Heart right ventricle (tissue), 16 donors: Measurements from ENCODE around the gene BYSL. TPM values are rescaled to one million over a fixed set of nuclear protein-coding genes. Genes with fewer than 3 reads are reported as not detected.

Experiments used
- ATAC-seq, 8 donors: fragments of 200-7000 bp; cut with Tn5 transposase; one replicate each; pipeline ENCODE4 v1.9.1; 2020; ENCODE audit warnings: mild to moderate bottlenecking in 8 of 8, moderate library complexity in 8 of 8, moderate number of reproducible peaks in 1 of 8
- DNase-seq, 2 donors: peaks; one replicate each; pipeline ENCODE4 v3.0.0-alpha.2; 2020
- H3K27ac ChIP-seq, 10 donors: fragments of 200-600 bp; sonication (generic) in 2 of 10; one replicate each; pipeline versions ENCODE4 v1.5.0 to v1.8.0; 2020 to 2022; ENCODE audit warnings: mild to moderate bottlenecking in 3 of 10
- H3K27me3 ChIP-seq, 7 donors: fragments of 200-600 bp; one replicate each; pipeline ENCODE4 v1.8.0; 2021 to 2022; ENCODE audit warnings: mild to moderate bottlenecking in 2 of 7
- H3K36me3 ChIP-seq, 9 donors: fragments of 200-600 bp; sonication (generic) in 1 of 9; one replicate each; pipeline versions ENCODE4 v1.5.0 to v1.8.0; 2020 to 2022; ENCODE audit warnings: mild to moderate bottlenecking in 2 of 9
- H3K4me1 ChIP-seq, 9 donors: fragments of 200-600 bp; sonication (generic) in 1 of 9; one replicate each; pipeline versions ENCODE4 v1.5.0 to v1.8.0; 2020 to 2022; ENCODE audit warnings: mild to moderate bottlenecking in 4 of 9
- H3K4me3 ChIP-seq, 10 donors: fragments of 200-600 bp; sonication (generic) in 2 of 10; one replicate each; pipeline versions ENCODE4 v1.5.0 to v1.8.0; 2020 to 2022; ENCODE audit warnings: mild to moderate bottlenecking in 7 of 10, moderate library complexity in 2 of 10
- H3K9me3 ChIP-seq, 11 donors: fragments of 200-600 bp in 10 of 11; sonication (generic) in 2 of 11; one replicate each; pipeline versions ENCODE4 v1.5.0 to v1.8.0; 2013 to 2022; ENCODE audit warnings: mild to moderate bottlenecking in 2 of 11, control low read depth in 1 of 11, moderate library complexity in 1 of 11
- WGBS, 2 donors: extraction: QIAGEN DNeasy Blood & Tissue Kit; methylation state at CpG; one replicate each; pipeline ENCODE4 v1.1.7; 2013; ENCODE audit warnings: inconsistent platforms in 1 of 2; 5-methylcytosine and 5-hydroxymethylcytosine counted together
- intact Hi-C, 10 donors: fragments of 100-400 bp; cut with DNase I; formaldehyde crosslinking; loops; one replicate each; pipeline versions ENCODE4 v1.11.1 to v1.14.2; 2022
- polyA plus RNA-seq, 2 donors: library from polyadenylated mRNA; stranded (reverse); fragments of 200-250 nt; gene quantifications; one replicate each; pipeline ENCODE4 v1.2.3, GENCODE V29; 2013
- total RNA-seq, 10 donors: library from RNA; stranded (reverse); fragmentation: NEBNext Ultra II Directional in 3 of 10; extraction: Animal tissue kit (Norgen Biotek cat#: 25700) in 3 of 10; gene quantifications; one replicate each; pipeline versions ENCODE4 v1.2.1 to v1.2.4, GENCODE V29; 2021 to 2023
- TF ChIP-seq, protein P1 (sequence below), 9 donors: fragments of 200-600 bp; sonication (generic) in 2 of 9; IDR thresholded peaks; one replicate each; pipeline versions ENCODE4 v1.5.0 to v1.8.0; 2021 to 2022; ENCODE audit warnings: antibody characterized with exemption in 9 of 9, mild to moderate bottlenecking in 5 of 9, moderate library complexity in 1 of 9
- donor health status: Arrhythmogenic right ventricular cardiomyopathy.
- donor health status: ischemic (EF 13 %, LVEDD 7.1; RV severe dilation, severe dysfunction).
- donor health status: healthy with polysubstance abuse.
- donor health status: DM: no; HTN: yes; CAD: no.
- donor health status: DM: no; HTN: no; CAD: no.
- donor health status: ischemic (EF 25% LVEDD 6.9; RV normal size, moderate dysfunction).
- donor health status: ischemic (EF 25% LVEDD 5.7; RV mildly dilated, moderate dysfunction).
- donor health status: healthy.
- donor health status: DM: yes; HTN: yes; CAD: no.
- donor health status: Ischemic cardiomyopathy.
- donor health status: ischemic (EF 35%, LVEDD 5.7; RV mildly dilated, moderate dysfunction).
- donor health status: nonischemic (EF 11% LVEDD 7.7; RV severe dilation, severe dysfunction).
- donor health status: DM: yes; HTN: yes; CAD: no.
- donor health status: PGD.
- donor health status: ischemic (EF 29% LVEDD 5.4; RV normal size, mild dysfunction).
- donor health status: nonischemic (EF 23%, LVEDD 6.1; RV moderate dilation, normal function).

The BYSL gene
- total and polyA plus RNA-seq, 12 donors: 4.3 to 20.0 (median 9.9) TPM

DNA sequence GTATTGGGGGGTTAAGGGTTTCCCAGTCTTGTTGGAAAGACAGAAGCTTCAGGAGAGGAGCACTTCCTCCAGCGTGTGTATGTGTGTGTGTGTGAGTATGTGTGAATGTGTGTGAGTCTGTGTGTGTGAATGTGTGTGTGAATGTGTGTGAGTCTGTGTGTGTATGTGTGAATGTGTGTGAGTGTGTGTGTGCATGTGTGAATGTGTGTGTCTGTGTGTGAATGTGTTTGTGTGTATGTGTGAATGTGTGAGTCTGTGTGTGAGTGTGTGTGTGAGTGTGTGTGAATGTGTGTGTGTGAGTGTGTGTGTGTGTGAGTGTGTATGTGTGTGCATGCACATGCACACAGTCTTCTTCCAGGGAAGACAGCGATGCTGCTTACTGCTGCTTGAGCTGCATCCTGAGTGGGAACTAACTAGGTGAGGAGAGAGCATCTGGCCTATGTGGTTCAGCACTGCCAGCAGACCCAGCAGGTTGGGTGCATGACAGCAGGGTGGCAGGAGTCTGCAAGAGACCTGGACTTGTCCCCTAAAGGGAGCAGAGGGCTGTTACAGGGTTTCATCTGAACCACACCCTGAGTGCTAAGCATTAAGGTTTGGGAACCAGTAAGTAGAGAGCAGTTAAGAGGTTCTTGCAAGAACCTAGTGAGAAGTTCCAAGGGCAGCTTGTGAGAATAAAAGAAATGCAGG lies 43.0 kb downstream of the BYSL start:
- 76 to 77% methylated on average over 2 of the region's 2 CpGs for WGBS, 2 donors
- Histone ChIP-seq H3K27me3 (no peaks in the 10 kb centered on the region), H3K9me3 (no peaks in the 10 kb centered on the region), H3K27ac (no peak overlapping the region), H3K36me3 (peaks cover 0 to 6% (median 0%) of the 10 kb centered on the region in 9 donors), H3K4me3 (no peak overlapping the region), H3K4me1 (peaks cover 0 to 27% (median 0%) of the 10 kb centered on the region in 9 donors)
- no peak for DNase-seq
- intact Hi-C loops: no loop called here
- ATAC-seq: no peak
- TF ChIP-seq, protein P1, sequence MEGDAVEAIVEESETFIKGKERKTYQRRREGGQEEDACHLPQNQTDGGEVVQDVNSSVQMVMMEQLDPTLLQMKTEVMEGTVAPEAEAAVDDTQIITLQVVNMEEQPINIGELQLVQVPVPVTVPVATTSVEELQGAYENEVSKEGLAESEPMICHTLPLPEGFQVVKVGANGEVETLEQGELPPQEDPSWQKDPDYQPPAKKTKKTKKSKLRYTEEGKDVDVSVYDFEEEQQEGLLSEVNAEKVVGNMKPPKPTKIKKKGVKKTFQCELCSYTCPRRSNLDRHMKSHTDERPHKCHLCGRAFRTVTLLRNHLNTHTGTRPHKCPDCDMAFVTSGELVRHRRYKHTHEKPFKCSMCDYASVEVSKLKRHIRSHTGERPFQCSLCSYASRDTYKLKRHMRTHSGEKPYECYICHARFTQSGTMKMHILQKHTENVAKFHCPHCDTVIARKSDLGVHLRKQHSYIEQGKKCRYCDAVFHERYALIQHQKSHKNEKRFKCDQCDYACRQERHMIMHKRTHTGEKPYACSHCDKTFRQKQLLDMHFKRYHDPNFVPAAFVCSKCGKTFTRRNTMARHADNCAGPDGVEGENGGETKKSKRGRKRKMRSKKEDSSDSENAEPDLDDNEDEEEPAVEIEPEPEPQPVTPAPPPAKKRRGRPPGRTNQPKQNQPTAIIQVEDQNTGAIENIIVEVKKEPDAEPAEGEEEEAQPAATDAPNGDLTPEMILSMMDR (IDR thresholded peaks at IDR 0.05): no peak

DNA sequence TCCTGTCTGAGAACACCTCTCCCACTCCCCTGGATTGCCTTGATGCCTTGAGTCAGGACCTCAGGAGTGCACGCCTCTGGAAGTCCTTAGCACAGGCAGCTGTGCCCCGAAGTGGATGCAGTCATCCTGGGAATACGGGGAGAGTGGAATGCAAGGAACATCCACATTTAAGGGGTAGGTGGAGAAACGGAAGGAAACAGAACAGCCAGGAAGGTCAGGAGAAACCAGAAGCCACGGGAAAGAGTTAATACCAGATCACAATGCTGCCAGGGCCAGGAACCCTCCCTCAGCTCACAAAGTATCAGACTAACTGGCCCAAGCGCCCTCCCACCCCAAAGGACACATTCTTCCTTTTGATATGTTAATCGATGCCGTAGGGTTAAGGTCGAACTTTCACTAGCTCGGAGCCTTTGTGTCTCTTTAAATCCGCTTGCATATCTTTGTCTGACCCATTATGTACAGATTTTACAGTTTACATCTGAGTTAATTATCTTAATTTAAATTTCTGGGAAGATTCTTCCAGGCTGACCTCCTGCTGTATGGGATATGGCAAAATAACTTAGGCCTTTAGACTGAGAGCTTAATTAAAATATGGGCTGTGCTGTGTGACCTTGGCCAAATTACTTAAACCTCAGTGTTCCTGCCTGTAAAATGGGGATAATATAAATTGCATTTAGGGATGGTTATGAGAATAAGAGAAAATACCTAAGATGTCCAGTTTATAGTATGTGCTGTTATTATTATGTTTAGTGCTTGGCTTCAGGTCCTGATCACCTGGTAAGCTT lies 44.3 kb downstream of the BYSL start:
- no peak for ATAC-seq
- 44 to 52% methylated on average over 11 of the region's 11 CpGs for WGBS, 2 donors
- H3K36me3 ChIP-seq: peaks cover 0 to 6% (median 0%) of the 10 kb centered on the region in 9 donors
- no peak overlapping the region for H3K4me3 ChIP-seq
- no peak for DNase-seq
- TF ChIP-seq, protein P1 (IDR thresholded peaks at IDR 0.05): no peak
- H3K27ac ChIP-seq: no peak overlapping the region
- no peaks in the 10 kb centered on the region for H3K27me3 ChIP-seq
- H3K4me1 ChIP-seq: peaks cover 0 to 37% (median 7%) of the 10 kb centered on the region in 9 donors
- H3K9me3 ChIP-seq: no peaks in the 10 kb centered on the region
- intact Hi-C loops: no loop called here

DNA sequence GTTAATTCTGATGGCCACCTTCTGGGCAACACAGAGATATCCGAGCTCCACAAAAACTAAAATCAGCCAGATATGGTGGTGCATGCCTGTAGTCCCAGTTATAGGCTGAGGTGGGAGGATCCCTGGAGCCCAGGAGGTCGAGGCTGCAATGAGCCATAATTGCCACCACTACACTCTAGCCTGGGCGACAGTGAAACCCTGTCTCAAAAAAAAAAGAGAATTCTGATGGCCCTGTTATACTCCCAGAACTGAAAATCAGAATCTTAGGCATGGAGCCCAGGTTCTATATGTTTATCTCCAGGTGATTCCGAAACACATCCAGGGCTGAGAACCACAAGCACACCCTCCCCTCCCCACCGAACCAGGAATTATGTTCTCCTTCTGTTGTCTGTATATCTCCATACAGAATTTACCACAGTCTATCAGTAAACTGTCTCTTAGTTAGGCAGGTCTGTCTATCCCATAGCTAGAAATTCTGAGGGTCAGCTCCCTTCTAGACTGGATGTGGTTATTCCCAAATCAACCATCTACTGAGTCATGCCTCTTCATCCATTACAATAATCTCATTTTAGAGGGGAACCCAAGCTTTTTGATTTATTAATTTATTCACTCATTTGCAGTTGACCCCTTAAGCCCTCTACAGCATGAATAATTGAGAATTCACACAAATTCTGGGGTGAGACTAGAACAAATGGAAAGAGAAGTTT lies 45.1 kb downstream of the BYSL start:
- H3K4me3 ChIP-seq: no peak overlapping the region
- intact Hi-C loops: no loop called here
- TF ChIP-seq, protein P1 (IDR thresholded peaks at IDR 0.05): no peak
- ATAC-seq (no peak), DNase-seq (no peak)
- no peaks in the 10 kb centered on the region for H3K9me3 ChIP-seq
- H3K4me1 ChIP-seq: peaks cover 0 to 42% (median 10%) of the 10 kb centered on the region in 9 donors
- H3K27ac ChIP-seq: peak overlapping the region in 1 of 10 donors; percentile 20
- peaks cover 0 to 6% (median 0%) of the 10 kb centered on the region in 9 donors for H3K36me3 ChIP-seq
- 76 to 89% methylated on average over 4 to 5 of the region's 5 CpGs for WGBS, 2 donors
- no peaks in the 10 kb centered on the region for H3K27me3 ChIP-seq

DNA sequence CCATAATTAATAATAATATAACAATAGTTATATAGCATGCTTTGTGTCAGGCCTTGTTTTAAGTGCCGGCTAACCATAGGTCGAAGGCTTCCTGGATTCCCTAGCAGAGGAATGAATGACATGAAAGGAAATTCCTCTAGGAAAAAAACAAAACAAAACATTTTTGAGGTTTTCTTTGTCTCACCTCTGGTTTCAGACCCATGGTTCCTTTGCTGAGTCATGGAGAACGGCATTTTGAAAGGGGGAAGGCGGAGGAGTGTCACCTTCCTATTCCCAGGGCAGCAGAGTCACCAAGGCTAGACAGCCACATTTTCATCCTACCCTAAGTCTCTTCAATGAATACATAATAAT lies 45.6 kb downstream of the BYSL start:
- intact Hi-C loops: no loop called here
- TF ChIP-seq, protein P1 (IDR thresholded peaks at IDR 0.05): no peak

More for the DNA sequence above, 45.6 kb downstream of the BYSL start:
- WGBS, 2 donors: 66 to 78% methylated on average over 4 of the region's 4 CpGs
- Histone ChIP-seq H3K4me3 (no peak overlapping the region), H3K4me1 (peaks cover 0 to 38% (median 10%) of the 10 kb centered on the region in 9 donors), H3K27ac (peak overlapping the region in 1 of 10 donors; percentile 20), H3K27me3 (no peaks in the 10 kb centered on the region), H3K9me3 (no peaks in the 10 kb centered on the region), H3K36me3 (peaks cover 0 to 6% (median 0%) of the 10 kb centered on the region in 9 donors)
- ATAC-seq (no peak), DNase-seq (no peak)
